Stimulated activated CD8-positive, alpha-beta memory T cell treated with anti-CD3 and anti-CD28 coated beads, Interleukin-4, amount 100 ng/mL, for 24 hours (primary cell): ENCODE measurements around the gene CELA2B.
"Not testable (repeated sequence)": the region's sequence is repeated elsewhere in the genome, so short reads cannot be mapped to it uniquely, and the experiment has no call there.

Source experiments
- DNase-seq: peaks from one replicate; pipeline ENCODE4 v3.0.0-alpha.2; 2020; ENCODE audit warnings: low read depth

CELA2B gene

GRCh38 chr1:15501208-15502032 is 25.5 kb downstream of the CELA2B start:
- peak; percentile 36 for DNase-seq

- DNase-seq, result no peak
Measured at GRCh38 chr1:15504436-15504835, 28.5 kb downstream of the CELA2B start.

- DNase-seq, result no peak
Measured at GRCh38 chr1:15506831-15507230, 30.9 kb downstream of the CELA2B start.

GRCh38 chr1:15507278-15507677 is 31.4 kb downstream of the CELA2B start:
- DNase-seq, result no peak

GRCh38 chr1:15508700-15509487 is 33.0 kb downstream of the CELA2B start:
- DNase-seq, result no peak

GRCh38 chr1:15509586-15509985 is 33.7 kb downstream of the CELA2B start:
- no peak for DNase-seq

- no peak for DNase-seq
Measured at GRCh38 chr1:15510611-15511405, 34.9 kb downstream of the CELA2B start.

- no peak for DNase-seq
Measured at GRCh38 chr1:15513192-15513591, 37.3 kb downstream of the CELA2B start.

GRCh38 chr1:15513919-15514318 is 38.0 kb downstream of the CELA2B start:
- no peak for DNase-seq

GRCh38 chr1:15514557-15514956 is 38.7 kb downstream of the CELA2B start:
- DNase-seq, result not testable (repeated sequence)

GRCh38 chr1:15515022-15515663 is 39.2 kb downstream of the CELA2B start:
- DNase-seq, result no peak

- no peak for DNase-seq
Measured at GRCh38 chr1:15519625-15520024, 43.7 kb downstream of the CELA2B start.

GRCh38 chr1:15521206-15521906 is 45.5 kb downstream of the CELA2B start:
- DNase-seq, result not testable (repeated sequence)

- DNase-seq, result no peak
Measured at GRCh38 chr1:15522551-15522950, 46.6 kb downstream of the CELA2B start.

GRCh38 chr1:15523104-15524020 is 47.5 kb downstream of the CELA2B start:
- DNase-seq, result no peak

GRCh38 chr1:15524021-15524282 is 48.0 kb downstream of the CELA2B start, which contains the start of gene CASP9:
TSS of gene CASP9 (minus strand) at chr1:15524215. CDS start at chr1:15524200, 15 bp downstream.
- DNase-seq, result no peak

GRCh38 chr1:15524283-15525049 is 48.6 kb downstream of the CELA2B start:
- DNase-seq, result peak; percentile 98

GRCh38 chr1:15525050-15526020 is 49.4 kb downstream of the CELA2B start:
- DNase-seq, result peak; percentile 99
